Activated CD4-positive, alpha-beta T cell treated with anti-CD3 and anti-CD28 coated beads, Interleukin-2, amount 50 U/mL, for 1 hour (primary cell): ENCODE results near the gene PRRX1.

Experiments used
- DNase-seq: peaks from one replicate; pipeline ENCODE4 v3.0.0-alpha.2; 2020

PRRX1 gene

GRCh38 chr1:170776777-170777176 lies 112.8 kb downstream of the PRRX1 start:
- DNase-seq: no peak
